ENCODE results near the gene PARVA.

DNA sequence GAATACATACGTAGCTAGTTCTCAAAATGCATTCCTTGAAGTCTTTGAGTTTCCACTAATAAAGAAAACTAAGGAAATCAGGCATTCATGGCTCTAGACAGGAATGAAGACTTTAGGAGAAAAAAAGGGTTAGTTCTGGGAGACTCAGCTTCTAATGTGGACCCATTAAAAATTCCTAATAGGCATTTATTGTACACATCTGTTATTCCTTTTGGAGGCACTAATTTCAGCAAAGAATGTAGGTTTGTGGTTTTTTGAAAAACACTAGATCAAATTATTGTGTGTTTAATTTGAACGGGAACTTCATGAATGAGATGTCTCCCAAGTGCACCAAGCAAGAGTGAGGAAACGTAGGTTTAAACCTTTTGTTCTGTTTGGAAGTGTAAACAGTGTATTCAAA lies 42.7 kb downstream of the PARVA start:
- TF ChIP-seq CTCF (conservative IDR thresholded peaks at IDR 0.05 in 1 of 2, IDR thresholded peaks at IDR 0.05 in 1 of 2; ENCODE audit: low read depth in 1 of 2, low read length in 2 of 2) (no peak), EZH2 (IDR thresholded peaks at IDR 0.05; ENCODE audit: low read length, missing control alignments) (no peak)
